Measurements from ENCODE around the gene HOOK2.

HOOK2 gene

DNA sequence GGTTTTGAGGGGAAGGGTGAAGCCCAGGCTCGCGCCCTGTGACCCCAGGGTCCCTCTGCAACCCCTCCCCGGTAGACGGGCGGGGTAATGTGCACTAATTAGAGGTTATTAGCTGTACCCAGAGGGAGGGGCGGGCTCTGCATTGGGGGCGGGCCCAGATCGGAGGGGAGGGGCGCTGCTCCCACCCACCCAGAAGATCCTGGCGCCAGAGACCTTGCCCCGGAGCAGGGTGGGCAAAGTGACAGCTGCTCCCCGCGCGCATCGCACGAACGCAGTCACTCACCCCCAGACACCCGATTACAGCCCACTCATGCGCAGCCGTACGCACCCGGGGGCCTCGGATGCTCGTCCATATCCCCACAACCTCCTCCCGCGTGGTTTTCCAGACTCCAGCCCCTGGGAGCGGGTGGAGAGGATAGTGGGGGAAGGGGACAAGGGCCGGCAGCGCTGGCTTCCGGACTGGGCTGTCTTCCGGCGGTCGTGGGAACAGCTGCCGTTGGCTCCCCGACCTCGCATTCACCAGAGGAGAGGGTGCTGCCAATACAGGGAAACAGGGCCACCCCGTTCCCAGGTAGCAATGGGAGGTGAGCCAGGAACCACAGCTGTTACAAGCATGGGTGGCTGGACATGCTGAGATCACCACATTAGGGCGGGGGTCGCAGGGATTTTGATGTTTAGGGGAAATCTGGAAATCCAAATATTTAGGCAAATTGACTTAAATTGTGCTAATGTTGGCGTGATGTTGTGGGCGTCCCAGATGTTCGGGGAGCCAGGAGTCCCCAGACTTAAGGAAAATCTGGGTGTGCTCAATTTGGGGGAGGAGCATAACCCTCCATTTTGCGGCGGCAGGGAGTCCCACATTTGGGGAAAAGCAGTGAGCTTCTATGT is 2.9 kb upstream of the HOOK2 start:
- Mint-ChIP-seq H3K4me3 (peak overlapping the region; percentile 88), H3K27ac (peak overlapping the region; percentile 94), H3K4me1 (peaks cover 42% of the 10 kb centered on the region), H3K9me3 (no peaks in the 10 kb centered on the region), H3K27me3 (no peaks in the 10 kb centered on the region), H3K36me3 (no peaks in the 10 kb centered on the region)
- peak; percentile 18 for ATAC-seq

DNA sequence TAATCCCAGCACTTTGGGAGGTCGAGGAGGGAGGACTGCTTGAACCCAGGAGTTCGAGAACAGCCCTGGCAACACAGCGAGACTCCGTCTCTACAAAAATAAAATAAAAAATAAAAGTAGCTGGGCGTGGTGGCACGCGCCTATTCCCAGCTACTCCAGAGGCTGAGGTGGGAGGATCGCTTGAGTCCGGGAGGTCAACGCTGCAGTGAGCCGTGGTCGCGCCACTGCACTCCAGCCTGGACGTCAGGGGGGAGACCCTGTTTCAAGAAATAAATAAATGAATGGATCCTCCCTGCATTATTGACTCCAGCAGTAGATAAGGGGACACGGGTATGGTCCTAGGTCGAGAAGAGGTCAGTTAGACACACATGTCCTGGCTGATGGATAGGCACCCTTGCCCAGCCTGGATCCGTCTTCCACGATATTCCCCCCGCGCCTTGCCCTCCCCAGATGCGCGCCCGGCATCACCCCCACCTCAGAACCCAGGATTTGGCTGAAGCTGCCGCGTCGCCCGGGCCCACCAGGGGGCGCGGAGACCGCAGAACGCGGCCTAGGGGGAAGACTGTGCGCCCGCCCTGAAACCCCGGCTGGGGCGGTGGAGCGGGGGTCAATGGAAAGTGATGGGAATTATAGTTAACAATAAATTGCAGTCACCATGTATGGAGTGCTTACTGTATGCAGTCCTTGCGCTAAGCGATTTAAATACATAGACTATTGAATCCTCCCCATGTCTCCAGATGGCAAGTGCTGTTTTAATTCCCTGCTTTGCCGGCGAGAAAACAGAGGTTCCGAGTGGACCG is 2.1 kb upstream of the HOOK2 start:
- peak overlapping the region; percentile 88 for H3K4me3 Mint-ChIP-seq

GRCh38 chr19:12773571-12773970 is 1.8 kb downstream of the HOOK2 start:
- H3K27ac Mint-ChIP-seq, result no peak overlapping the region
- no peaks in the 10 kb centered on the region for H3K36me3 Mint-ChIP-seq
- no peak overlapping the region for H3K4me3 Mint-ChIP-seq
- no peak for ATAC-seq
- H3K4me1 Mint-ChIP-seq, result peaks cover 35% of the 10 kb centered on the region
- no peaks in the 10 kb centered on the region for H3K9me3 Mint-ChIP-seq
- H3K27me3 Mint-ChIP-seq, result no peaks in the 10 kb centered on the region

More for the DNA sequence above, 2.1 kb upstream of the HOOK2 start:
- ATAC-seq, result peak; percentile 65
- Mint-ChIP-seq H3K27ac (peak overlapping the region; percentile 94), H3K9me3 (no peaks in the 10 kb centered on the region), H3K36me3 (no peaks in the 10 kb centered on the region), H3K27me3 (no peaks in the 10 kb centered on the region), H3K4me1 (peaks cover 42% of the 10 kb centered on the region)

- no peaks in the 10 kb centered on the region for H3K9me3 Mint-ChIP-seq
- no peak overlapping the region for H3K27ac Mint-ChIP-seq
- ATAC-seq, result no peak
- H3K36me3 Mint-ChIP-seq, result no peaks in the 10 kb centered on the region
- no peak overlapping the region for H3K4me3 Mint-ChIP-seq
- peaks cover 22% of the 10 kb centered on the region for H3K4me1 Mint-ChIP-seq
- H3K27me3 Mint-ChIP-seq, result no peaks in the 10 kb centered on the region
Measured at GRCh38 chr19:12772323-12772722, 3.0 kb downstream of the HOOK2 start.

GRCh38 chr19:12770922-12771321 is 4.4 kb downstream of the HOOK2 start:
- H3K27ac Mint-ChIP-seq, result no peak overlapping the region
- H3K4me1 Mint-ChIP-seq, result peaks cover 25% of the 10 kb centered on the region
- H3K4me3 Mint-ChIP-seq, result no peak overlapping the region
- H3K27me3 Mint-ChIP-seq, result no peaks in the 10 kb centered on the region
- ATAC-seq, result no peak
- no peaks in the 10 kb centered on the region for H3K36me3 Mint-ChIP-seq
- H3K9me3 Mint-ChIP-seq, result no peaks in the 10 kb centered on the region

GRCh38 chr19:12769689-12770088 is 5.7 kb downstream of the HOOK2 start:
- H3K9me3 Mint-ChIP-seq, result no peaks in the 10 kb centered on the region
- H3K36me3 Mint-ChIP-seq, result peaks cover 6% of the 10 kb centered on the region
- H3K27ac Mint-ChIP-seq, result no peak overlapping the region
- peak; percentile 86 for ATAC-seq
- peak overlapping the region; percentile 59 for H3K4me3 Mint-ChIP-seq
- H3K27me3 Mint-ChIP-seq, result no peaks in the 10 kb centered on the region
- peaks cover 27% of the 10 kb centered on the region for H3K4me1 Mint-ChIP-seq

DNA sequence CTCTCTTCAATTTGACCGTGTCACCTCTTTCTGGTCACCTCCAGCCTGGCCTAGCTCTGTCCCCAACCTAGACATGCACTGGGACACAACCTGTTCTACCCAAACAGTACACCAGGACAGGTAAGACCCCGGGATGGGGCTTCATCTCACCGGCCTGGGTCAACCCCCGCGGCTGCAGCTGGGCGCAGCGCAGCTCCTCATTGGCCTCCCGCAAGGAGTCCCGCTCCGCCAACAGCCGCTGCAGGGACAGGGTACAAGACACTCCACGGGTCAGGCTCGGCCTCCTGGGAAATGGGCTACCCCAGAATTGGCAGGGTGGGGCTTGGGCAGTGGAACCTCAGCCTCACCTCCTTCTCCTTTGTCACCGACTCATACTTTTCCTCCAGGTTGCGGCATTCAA is 7.7 kb downstream of the HOOK2 start:
- Mint-ChIP-seq H3K9me3 (no peaks in the 10 kb centered on the region), H3K4me1 (peaks cover 21% of the 10 kb centered on the region), H3K27ac (no peak overlapping the region), H3K36me3 (peaks cover 13% of the 10 kb centered on the region), H3K27me3 (no peaks in the 10 kb centered on the region), H3K4me3 (no peak overlapping the region)
- no peak for ATAC-seq

GRCh38 chr19:12767150-12767549 is 8.2 kb downstream of the HOOK2 start:
- Mint-ChIP-seq H3K27ac (no peak overlapping the region), H3K4me3 (no peak overlapping the region), H3K4me1 (peaks cover 21% of the 10 kb centered on the region), H3K27me3 (no peaks in the 10 kb centered on the region), H3K9me3 (no peaks in the 10 kb centered on the region), H3K36me3 (peaks cover 13% of the 10 kb centered on the region)
- ATAC-seq, result no peak

DNA sequence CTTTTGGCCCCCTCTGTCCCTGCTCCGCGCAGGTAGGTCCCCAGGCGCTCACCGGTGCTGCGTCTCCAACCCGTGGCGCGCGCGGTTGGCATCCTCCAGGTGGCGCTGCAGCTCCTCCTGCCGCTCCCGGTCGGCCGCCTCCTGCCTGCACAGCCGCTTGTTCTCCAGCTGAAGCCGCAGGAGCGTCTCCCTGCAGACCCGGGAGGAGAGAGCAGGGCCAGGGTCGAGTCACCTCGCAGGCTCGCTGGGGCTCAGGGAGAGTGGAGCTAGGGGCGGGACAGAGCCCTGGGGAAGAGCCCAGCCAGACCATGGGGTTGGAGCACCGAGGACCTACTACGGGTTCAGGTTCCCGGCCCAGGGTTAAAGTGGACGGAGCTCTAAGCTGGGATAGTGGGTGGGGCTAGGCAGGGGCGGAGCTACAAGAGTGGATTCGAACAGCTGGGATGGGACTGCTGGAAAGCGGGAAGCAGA is 9.3 kb downstream of the HOOK2 start:
- Mint-ChIP-seq H3K27ac (no peak overlapping the region), H3K36me3 (peaks cover 13% of the 10 kb centered on the region), H3K4me3 (peak overlapping the region; percentile 62), H3K9me3 (no peaks in the 10 kb centered on the region), H3K4me1 (peaks cover 21% of the 10 kb centered on the region), H3K27me3 (no peaks in the 10 kb centered on the region)
- ATAC-seq, result peak; percentile 83

- Mint-ChIP-seq H3K9me3 (no peaks in the 10 kb centered on the region), H3K27me3 (no peaks in the 10 kb centered on the region), H3K27ac (no peak overlapping the region), H3K4me1 (peaks cover 13% of the 10 kb centered on the region), H3K36me3 (peaks cover 13% of the 10 kb centered on the region), H3K4me3 (no peak overlapping the region)
- ATAC-seq, result no peak
Measured at GRCh38 chr19:12764698-12765097, 10.7 kb downstream of the HOOK2 start.

GRCh38 chr19:12763100-12763499 is 12.3 kb downstream of the HOOK2 start:
- Mint-ChIP-seq H3K9me3 (no peaks in the 10 kb centered on the region), H3K27me3 (peaks cover 11% of the 10 kb centered on the region), H3K4me3 (no peak overlapping the region), H3K36me3 (peaks cover 13% of the 10 kb centered on the region), H3K4me1 (peaks cover 7% of the 10 kb centered on the region), H3K27ac (no peak overlapping the region)
- ATAC-seq, result no peak

DNA sequence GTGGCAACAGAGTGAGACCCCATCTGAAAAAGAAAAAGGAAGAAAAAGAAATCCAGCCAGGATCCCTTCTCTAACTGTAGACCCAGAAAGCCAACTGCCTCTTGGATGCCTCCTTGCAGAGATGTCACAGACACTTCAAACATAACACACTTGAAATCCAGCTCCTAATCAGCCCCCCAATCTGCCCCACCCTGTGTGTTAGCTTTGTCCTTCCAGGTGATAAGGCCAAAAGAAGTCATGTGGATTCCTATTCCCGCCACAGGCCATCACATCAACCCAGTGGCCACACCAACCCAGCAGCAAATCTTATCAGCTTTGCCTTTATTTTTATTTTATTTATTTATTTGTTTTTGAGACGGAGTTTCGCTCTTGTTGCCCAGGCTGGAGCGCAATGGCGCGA is 15.7 kb downstream of the HOOK2 start:
- H3K27me3 Mint-ChIP-seq, result peaks cover 43% of the 10 kb centered on the region
- H3K4me1 Mint-ChIP-seq, result no peaks in the 10 kb centered on the region
- H3K9me3 Mint-ChIP-seq, result no peaks in the 10 kb centered on the region
- ATAC-seq, result no peak
- peaks cover 6% of the 10 kb centered on the region for H3K36me3 Mint-ChIP-seq
- H3K27ac Mint-ChIP-seq, result no peak overlapping the region
- no peak overlapping the region for H3K4me3 Mint-ChIP-seq

GRCh38 chr19:12757544-12758274 is 17.6 kb downstream of the HOOK2 start:
- peak; percentile 75 for ATAC-seq
- H3K36me3 Mint-ChIP-seq, result no peaks in the 10 kb centered on the region
- H3K9me3 Mint-ChIP-seq, result no peaks in the 10 kb centered on the region
- peak overlapping the region; percentile 15 for H3K4me3 Mint-ChIP-seq
- H3K27me3 Mint-ChIP-seq, result peaks cover 63% of the 10 kb centered on the region
- H3K27ac Mint-ChIP-seq, result no peak overlapping the region
- H3K4me1 Mint-ChIP-seq, result no peaks in the 10 kb centered on the region

DNA sequence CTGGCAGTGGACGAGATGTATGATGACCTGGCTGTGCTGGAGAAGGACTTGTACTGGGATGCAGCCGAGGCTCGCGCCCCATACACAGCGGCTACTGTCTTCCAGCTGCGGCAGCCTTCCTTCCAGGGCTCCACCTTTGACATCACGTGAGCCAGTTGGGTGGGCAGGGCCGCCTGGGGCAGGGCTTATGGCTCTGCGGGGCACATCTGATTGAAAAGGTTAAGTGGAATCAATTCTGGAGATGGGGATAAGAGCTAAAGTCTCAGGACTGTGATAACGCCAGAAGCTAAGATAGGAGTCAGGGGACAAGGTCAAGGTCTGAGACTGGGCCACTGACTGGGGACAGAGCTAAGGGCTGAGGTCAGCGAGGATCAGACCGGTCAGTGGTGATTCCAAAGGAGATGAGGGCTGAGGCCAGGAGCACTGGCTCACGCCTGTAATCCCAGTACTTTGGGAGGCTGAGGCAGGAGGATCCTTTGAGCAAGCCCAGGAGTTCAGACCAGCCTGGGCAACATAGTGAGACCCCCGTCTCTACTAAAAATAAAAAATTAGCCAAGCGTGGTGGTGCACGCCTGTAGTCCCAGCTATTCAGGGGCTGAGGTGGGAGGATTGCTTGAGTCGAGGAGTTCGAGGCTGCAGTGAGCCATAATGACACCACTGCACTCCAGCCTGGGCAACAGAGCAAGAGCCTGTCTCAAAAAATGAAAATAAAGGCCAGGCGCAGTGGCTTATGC is 19.0 kb downstream of the HOOK2 start:
- peaks cover 76% of the 10 kb centered on the region for H3K27me3 Mint-ChIP-seq
- no peak overlapping the region for H3K4me3 Mint-ChIP-seq
- no peaks in the 10 kb centered on the region for H3K4me1 Mint-ChIP-seq
- no peaks in the 10 kb centered on the region for H3K9me3 Mint-ChIP-seq
- H3K36me3 Mint-ChIP-seq, result no peaks in the 10 kb centered on the region
- no peak for ATAC-seq
- no peak overlapping the region for H3K27ac Mint-ChIP-seq

Measured in stimulated activated memory B cell treated with anti-CD40 and anti-IgM and Interleukin-4, amounts not matched to agents 10 μg/mL and 1 μg/mL and 100 μg/mL, for 72 hours (primary cell).